ENCODE data around the gene MEOX2.

DNA sequence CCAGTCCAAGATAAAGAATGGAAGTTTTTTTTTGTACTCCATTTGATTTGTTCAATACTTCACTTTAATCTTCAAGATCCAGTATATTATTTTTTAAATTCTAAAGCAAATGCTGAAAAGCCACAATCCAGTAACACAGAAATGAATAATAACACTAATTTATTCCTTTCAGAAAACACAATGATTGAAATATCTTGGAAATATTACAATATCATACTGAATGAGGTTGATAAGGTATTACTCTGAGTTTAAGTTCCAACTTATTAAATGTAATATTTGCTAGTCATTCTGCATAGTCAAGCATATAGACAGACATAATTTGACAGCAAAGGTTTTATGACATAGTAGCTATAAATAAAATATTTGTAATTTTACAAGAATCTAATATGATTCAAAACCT is 4.4 kb downstream of the MEOX2 start:
- no peak for TF ChIP-seq POLR2A (IDR thresholded peaks at IDR 0.05; ENCODE audit: extremely low read depth, insufficient read length)
- TF ChIP-seq, protein P1, sequence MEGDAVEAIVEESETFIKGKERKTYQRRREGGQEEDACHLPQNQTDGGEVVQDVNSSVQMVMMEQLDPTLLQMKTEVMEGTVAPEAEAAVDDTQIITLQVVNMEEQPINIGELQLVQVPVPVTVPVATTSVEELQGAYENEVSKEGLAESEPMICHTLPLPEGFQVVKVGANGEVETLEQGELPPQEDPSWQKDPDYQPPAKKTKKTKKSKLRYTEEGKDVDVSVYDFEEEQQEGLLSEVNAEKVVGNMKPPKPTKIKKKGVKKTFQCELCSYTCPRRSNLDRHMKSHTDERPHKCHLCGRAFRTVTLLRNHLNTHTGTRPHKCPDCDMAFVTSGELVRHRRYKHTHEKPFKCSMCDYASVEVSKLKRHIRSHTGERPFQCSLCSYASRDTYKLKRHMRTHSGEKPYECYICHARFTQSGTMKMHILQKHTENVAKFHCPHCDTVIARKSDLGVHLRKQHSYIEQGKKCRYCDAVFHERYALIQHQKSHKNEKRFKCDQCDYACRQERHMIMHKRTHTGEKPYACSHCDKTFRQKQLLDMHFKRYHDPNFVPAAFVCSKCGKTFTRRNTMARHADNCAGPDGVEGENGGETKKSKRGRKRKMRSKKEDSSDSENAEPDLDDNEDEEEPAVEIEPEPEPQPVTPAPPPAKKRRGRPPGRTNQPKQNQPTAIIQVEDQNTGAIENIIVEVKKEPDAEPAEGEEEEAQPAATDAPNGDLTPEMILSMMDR (IDR thresholded peaks at IDR 0.05; ENCODE audit: low read depth, low read length): no peak

All from NB4 (cell line).